Activated T-cell treated with anti-CD3 and anti-CD28 coated beads for 1 hour (primary cell): ENCODE data around the gene SPEM3.

Experiments used
- DNase-seq: peaks from one replicate; pipeline ENCODE4 v3.0.0-alpha.2; 2020; ENCODE audit warnings: low read depth

SPEM3 gene

DNA sequence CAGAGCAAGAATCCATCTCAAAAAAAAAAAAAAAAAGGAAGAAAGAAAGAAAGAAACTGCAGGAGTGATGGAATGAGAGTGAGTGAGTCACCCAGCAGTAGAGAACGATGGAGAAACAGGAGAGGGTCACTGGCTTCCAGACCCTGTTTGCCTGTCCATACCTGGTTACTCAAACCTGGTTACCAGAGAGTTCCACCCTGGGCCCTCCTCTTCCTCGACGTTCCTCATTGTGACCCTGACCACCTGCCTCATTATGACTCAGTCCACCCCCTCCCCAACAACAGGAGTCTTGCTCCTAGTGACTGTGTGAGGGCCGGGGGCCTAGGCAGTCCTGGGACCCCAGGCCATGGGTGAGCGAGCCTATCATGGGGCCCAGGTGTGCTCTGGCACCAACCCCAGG is at the start of gene SPEM3:
TSS of gene SPEM3 (plus strand) at position 301 of the 400 bp plus-strand sequence. CDS start at position 347, 46 bp downstream.
- DNase-seq: no peak

GRCh38 chr17:7379134-7379533 is 49.5 kb upstream of the SPEM3 start:
- DNase-seq: no peak

- no peak for DNase-seq
These were observed 48.3 kb upstream of the SPEM3 start for GRCh38 chr17:7380321-7380720.

DNA sequence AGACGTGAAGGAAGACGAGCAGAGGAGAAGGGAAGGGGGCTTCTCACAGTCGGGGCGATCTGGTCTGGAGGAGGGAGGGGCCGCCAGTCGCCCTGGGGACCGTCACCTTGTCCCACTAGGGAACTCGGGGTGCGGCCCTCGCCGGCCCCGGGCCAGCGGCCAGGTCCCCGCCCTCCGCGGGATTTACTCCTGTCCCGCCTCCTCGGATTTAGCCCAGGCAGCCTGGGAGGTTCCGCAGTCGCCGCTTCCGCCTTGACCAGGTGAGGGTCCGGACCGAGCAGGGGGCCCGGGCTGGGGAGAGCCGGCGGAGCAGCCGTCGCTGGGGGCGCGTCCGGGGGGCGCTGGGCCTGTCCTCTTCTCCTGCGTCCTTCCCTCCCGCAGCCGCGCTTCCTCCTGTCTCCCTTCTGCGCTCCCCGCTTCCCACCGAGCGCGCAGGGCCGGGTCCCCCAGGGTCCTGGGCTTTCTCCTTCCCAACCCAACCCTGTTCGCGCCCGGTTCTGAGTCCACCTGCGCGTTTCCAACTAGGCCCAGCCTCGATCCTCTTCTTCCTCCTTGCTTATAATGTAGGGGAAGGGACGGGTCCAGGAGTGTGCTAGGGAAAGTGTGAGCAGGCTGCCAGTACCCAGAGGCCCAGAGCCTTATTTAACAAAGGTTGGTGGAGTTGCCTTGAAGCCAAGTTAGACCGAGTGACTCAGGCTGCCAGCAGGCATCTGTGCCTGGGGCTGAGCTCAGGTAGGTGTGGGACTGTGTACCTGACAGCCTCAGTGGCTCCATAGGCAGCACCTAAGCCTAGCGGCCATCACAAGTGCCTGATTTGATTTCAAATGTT is 47.6 kb upstream of the SPEM3 start, which contains the start of gene TNK1:
TSS of gene TNK1 (plus strand) at position 235 of the 829 bp plus-strand sequence. CDS start 1,838 bp downstream, outside the sequence.
- DNase-seq: no peak

DNA sequence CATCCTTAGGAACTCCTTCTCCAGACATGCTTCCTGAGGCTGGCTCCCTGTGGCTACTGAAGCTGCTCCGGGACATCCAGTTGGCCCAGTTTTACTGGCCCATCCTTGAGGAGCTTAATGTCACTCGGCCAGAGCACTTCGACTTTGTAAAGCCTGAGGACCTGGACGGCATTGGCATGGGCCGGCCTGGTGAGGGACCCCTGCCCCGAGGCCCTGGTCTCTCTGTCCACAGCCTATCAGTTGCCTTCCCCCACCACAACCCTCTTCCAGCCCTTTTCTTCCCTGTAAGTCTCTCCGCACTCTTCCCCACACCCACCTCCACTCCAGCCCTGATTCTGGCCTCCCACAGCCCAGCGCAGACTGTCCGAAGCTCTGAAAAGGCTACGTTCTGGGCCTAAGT is 45.8 kb upstream of the SPEM3 start:
- no peak for DNase-seq

GRCh38 chr17:7383371-7383741 is 45.3 kb upstream of the SPEM3 start:
- no peak for DNase-seq

DNA sequence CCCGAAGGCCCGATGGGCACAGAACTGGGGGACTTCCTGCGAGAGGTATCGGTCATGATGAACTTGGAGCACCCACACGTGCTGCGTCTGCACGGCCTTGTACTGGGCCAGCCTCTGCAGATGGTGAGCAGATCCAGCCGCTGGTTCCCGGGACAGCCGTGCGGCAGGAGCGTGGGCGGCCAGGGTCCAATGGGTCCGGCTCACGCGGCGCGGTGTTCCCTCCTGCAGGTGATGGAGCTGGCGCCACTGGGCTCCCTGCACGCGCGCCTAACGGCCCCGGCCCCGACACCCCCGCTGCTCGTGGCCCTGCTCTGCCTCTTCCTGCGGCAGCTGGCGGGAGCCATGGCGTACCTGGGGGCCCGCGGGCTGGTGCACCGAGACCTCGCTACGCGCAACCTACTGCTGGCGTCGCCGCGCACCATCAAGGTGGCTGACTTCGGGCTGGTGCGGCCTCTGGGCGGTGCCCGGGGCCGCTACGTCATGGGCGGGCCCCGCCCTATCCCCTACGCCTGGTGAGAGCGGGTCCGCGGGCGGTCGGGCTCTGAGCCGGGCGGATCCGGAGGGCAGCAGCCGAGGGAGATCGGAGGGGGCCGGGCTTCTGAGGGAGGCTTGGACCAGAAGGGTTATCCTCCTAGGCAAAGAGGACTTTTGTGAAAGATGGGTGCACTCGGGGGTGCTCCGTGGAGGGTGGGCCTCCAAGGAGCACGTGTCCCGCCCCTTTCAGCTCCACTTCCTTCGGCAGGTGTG is 44.7 kb upstream of the SPEM3 start:
- peak; percentile 67 for DNase-seq

- DNase-seq: no peak
These were observed 44.1 kb upstream of the SPEM3 start for GRCh38 chr17:7384489-7385081.

GRCh38 chr17:7388856-7389255 is 39.8 kb upstream of the SPEM3 start:
- no peak for DNase-seq

DNA sequence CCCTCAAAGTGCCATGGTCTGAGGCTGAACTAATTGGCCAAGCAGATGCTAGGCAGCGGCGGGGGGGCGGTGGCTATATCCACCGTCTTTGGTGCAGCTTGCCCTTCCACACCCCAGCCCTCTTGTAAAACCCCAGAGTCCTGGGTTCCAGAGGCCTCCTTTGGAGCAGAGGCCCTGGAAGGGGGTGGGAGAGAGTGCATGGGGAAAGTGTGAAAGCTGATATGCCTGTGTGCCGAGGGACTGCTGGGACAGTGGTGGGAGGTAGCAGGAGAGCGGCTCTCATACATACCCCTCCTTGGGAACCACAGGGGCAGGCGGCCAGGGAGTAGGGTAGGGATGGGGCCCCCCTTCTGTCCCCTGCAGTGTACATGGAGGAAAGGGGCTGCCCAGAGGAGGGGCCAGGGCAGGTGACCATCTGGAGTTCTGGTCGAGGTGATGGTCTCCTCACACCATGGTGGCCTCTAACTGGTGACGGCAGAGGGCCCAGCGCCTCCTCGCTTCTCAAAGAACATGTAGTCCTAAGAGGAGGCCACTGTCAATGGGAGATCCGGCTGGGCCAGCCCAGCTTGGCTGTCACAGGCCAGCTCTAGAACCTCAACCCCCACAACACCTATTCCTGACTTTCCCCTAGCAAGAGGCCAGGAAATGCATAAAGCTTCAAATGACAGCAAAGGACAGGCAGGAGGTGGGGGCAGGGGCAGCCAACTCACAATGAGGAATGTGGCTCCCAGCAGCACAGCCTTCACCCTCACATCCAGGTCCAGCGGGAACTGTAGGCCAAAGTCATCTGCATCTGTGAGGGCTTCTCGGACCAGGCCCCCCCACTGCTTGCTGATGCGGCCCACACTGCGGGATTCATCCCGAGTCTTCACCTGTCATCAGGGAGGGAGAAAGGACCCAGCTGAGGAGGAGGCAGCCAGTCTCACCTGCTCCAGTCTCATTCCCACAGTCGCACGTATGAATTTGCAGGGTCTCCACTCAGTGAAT is 38.4 kb upstream of the SPEM3 start:
- no peak for DNase-seq

DNA sequence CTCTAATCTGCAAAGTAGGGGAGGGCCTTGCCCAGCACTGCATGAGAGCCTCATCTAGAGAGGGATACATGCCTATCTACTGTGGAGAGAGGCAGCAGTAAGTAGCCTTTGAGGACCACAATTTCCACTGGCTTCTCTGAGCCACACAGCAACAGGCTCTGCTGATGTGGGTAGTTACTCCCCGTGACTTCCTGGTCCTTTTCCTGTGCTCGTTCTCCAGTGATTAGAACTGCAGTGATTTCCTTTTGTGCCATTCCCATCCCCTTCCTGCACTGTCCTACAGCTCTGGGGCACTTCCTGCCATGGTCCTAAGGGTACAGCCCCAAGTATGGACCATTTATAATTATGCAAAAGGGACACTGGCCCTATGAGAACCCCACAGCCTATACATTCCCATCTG is 37.4 kb upstream of the SPEM3 start:
- no peak for DNase-seq

- no peak for DNase-seq
These were observed 35.7 kb upstream of the SPEM3 start for GRCh38 chr17:7392696-7393612.

DNA sequence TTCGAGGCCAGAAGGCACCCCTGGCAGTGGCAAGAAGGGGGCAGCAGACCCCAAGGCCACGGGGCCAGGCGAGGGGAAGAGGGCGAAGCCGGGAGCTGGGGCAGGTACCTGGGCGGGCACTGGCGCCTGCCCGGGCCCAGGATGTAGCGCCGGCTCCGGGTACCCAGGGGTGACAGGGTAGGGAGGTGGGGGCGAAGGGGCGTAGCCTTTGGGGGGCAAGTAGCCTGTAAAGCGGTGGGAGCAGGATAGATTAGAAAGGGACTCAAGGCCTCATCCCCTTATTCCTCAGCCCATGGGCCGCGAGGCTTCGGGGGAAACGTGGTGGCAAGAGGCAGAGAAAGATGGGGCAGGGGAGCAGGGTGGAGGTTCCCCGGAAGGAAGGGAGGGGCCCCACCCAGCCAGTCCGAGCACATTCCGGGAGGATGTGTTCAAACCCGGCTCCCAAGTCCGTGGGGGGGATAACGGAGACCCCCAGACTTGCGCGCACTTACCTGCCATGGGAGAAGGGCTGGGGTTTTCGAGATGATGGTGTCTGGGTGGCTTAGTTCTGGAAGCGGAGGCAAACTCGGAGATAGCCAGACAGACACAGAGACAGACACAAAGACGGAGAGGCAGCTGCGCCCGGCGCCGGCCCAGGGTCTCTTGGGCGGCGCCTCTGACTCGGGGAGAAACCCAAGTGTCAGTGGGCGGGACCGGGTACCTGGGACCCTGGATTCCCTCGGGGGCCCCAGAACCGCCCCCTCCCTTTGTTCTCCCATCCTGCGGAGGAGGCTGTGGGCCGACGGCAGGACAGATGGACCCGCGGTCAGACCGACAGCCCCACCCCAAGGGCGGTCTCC is 34.8 kb upstream of the SPEM3 start:
- DNase-seq: peak; percentile 53

- DNase-seq: peak; percentile 76
These were observed 34.0 kb upstream of the SPEM3 start, which contains the start of gene PLSCR3 for GRCh38 chr17:7394452-7395191. PLSCR3 (minus strand) TSS chr17:7394525; CDS start chr17:7394110, 415 bp downstream.

DNA sequence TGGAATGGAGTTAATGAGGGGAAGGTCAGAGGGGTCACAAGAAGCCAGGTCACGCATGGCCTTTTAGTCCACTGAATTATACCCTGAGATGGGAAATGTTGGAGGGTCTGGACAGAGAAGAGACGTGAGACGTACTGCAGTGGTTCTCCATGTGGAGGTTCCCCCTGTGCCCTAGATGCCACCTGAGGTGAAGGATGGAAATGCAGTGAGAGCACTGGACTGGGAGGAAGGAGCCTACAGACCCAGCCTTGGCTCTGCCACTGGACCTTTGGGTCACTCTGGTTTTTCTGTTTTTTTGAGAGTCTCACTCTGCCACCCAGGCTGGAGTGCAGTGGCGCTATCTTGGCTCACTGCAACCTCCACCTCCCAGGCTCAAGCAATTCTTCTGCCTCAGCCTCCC is 32.5 kb upstream of the SPEM3 start:
- no peak for DNase-seq

GRCh38 chr17:7398612-7399011 is 30.0 kb upstream of the SPEM3 start:
- DNase-seq: no peak

DNA sequence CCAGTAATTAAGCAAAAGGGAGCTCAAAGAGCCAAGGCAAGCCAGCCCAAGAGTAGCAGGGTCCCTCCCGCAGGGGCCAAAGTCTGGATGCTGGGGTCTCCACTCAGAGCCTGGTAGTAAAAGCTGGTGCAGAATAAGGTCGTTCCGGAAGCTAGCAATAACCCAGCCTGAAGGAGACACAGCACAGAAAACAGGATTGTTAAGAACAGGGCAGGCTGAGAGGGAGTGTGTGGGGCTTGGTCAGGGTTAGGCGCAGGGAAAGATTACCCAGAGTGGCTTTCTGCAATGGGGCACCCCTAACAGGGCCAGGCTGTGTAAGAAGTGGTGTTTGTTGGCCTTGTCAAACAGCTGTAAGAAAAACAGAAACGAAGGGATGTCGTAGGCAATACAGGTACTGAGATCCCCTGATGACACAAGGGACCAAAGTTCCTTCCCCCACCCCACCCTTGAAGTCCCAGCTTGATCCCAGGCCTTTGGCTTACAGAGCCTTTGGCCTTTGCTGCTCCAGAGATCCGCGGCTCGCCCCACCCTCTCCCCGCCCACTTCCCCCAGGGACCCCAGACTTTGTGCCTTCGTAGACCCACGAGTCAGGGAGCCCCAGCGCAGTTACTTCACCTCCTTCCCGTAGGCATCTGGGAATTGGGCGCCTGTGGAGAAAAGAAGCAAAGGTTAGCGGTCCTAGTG is 25.5 kb upstream of the SPEM3 start:
- DNase-seq: no peak

GRCh38 chr17:7403727-7403976 is 25.0 kb upstream of the SPEM3 start:
- no peak for DNase-seq
